K562 (cell line): ENCODE measurements around the gene SERPING1. TPM values are rescaled to one million over a fixed set of nuclear protein-coding genes. Genes with fewer than 3 reads are reported as not detected.

ENCODE experiments used
- ARID4B ChIP-seq: sonication (generic); formaldehyde crosslinking; IDR thresholded peaks from 2 replicates; pipeline ENCODE4 v1.8.0; 2022; ENCODE audit warnings: mild to moderate bottlenecking, missing genetic modification reagents
- BRF1 ChIP-seq: IDR thresholded peaks from 3 replicates; pipeline ENCODE4 v1.6.1; 2011; ENCODE audit warnings: borderline replicate concordance, mild to moderate bottlenecking; ENCODE audit not compliant: insufficient read length; ENCODE audit errors: extremely low read depth
- REST ChIP-seq, 2 experiments: fragments of 450-650 bp; formaldehyde crosslinking in 1 of 2; IDR thresholded peaks; 2 replicates each; pipeline versions ENCODE4 v1.4.0 to v1.6.1; 2014 to 2020; ENCODE audit warnings: mild to moderate bottlenecking in 2 of 2, borderline replicate concordance in 1 of 2, low read depth in 1 of 2
- SMAD2 ChIP-seq: fragments of 150-350 bp; IDR thresholded peaks from 2 replicates; pipeline ENCODE4 v1.6.1; 2014; ENCODE audit warnings: low read depth, mild to moderate bottlenecking, low read length
- YY1 ChIP-seq, 3 experiments: IDR thresholded peaks; 2 replicates each; pipeline ENCODE4 v1.6.1; 2011; ENCODE audit warnings: low read length in 2 of 3, mild to moderate bottlenecking in 2 of 3, moderate library complexity in 2 of 3, borderline replicate concordance in 1 of 3, control low read depth in 1 of 3, low read depth in 1 of 3; ENCODE audit not compliant: insufficient read depth in 3 of 3, insufficient replicate concordance in 2 of 3, control insufficient read depth in 1 of 3, insufficient read length in 1 of 3; ENCODE audit errors: extremely low read depth in 1 of 3
- ZBTB34 ChIP-seq: fragments of 250-450 bp; sonication (Bioruptor Pico); IDR thresholded peaks from 2 replicates; pipeline ENCODE4 v1.8.0; 2021; ENCODE audit warnings: mild to moderate bottlenecking, moderate library complexity
- ZNF57 ChIP-seq: fragments of 450-650 bp; formaldehyde crosslinking; IDR thresholded peaks from 2 replicates; pipeline ENCODE4 v1.4.0; 2020; ENCODE audit warnings: mild to moderate bottlenecking, moderate library complexity
- polyA plus RNA-seq, 8 experiments: library from polyadenylated mRNA; depleted of rRNA in 4 of 8; stranded (reverse) in 5 of 8; unstranded in 3 of 8; fragments of >200 nt; fragmentation: Nextera tagmentation in 2 of 8; fragmentation: Illumina TruSeq in 1 of 8; extraction: Ambion mirVana in 2 of 8; extraction: Trizol in 1 of 8; gene quantifications; 2 replicates each; pipeline versions ENCODE4 v1.2.1 to v1.2.3, GENCODE V29; 2011 to 2014; ENCODE audit warnings: inconsistent platforms in 1 of 8, missing spikeins in 1 of 8
- total RNA-seq, 7 experiments: library from RNA; depleted of rRNA in 6 of 7; stranded (reverse); fragments of >200 nt in 6 of 7; fragmentation: Illumina TruSeq in 2 of 7; extraction: Trizol in 2 of 7; gene quantifications; 2 replicates each; pipeline versions ENCODE4 v1.2.1 to v1.2.3, GENCODE V29; 2011 to 2021; ENCODE audit warnings: low replicate concordance in 1 of 7
- TF ChIP-seq, protein P1 (sequence below): fragments of 450-650 bp; conservative IDR thresholded peaks from 2 replicates; pipeline ENCODE4 v1.6.1; 2016; ENCODE audit warnings: missing genetic modification characterization, low read depth, mild to moderate bottlenecking, control low read depth, missing compliant biosample characterization

SERPING1 gene
- total and polyA plus RNA-seq, 9 of the 15 experiments (the other 6 are each of a cell fraction or from before 2014, with no cell fraction given): 0.10 to 1.00 (median 0.21) TPM; not detected in 2

DNA sequence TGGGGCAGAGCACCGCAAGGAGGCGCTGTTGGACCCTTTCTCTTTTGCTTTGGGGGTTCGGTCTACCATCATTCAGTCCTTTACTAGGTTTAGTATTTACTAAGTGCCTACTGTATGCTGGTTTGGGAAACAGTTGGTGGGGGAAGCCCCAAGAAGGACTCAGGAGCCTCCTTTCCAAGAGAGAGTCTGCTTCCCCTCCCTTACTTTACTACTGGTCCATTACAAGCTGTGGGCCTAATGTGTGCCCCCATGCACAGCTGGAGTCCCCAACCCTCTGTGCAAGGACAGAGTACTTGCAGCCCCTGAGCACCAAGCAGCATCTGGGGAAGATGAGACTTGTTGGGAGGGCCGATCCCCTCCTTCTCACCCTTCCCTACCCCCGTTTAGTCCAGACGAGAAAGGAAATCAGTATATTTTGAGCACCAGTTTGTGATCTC is 29.1 kb upstream of the SERPING1 start (continued):
- TF ChIP-seq ZBTB34 (CRISPR knock-in tag): no peak
- no peak for TF ChIP-seq ZNF57 (CRISPR knock-in tag)
- TF ChIP-seq ARID4B (CRISPR knock-in tag): no peak
- no peak for TF ChIP-seq BRF1
- TF ChIP-seq, protein P1, sequence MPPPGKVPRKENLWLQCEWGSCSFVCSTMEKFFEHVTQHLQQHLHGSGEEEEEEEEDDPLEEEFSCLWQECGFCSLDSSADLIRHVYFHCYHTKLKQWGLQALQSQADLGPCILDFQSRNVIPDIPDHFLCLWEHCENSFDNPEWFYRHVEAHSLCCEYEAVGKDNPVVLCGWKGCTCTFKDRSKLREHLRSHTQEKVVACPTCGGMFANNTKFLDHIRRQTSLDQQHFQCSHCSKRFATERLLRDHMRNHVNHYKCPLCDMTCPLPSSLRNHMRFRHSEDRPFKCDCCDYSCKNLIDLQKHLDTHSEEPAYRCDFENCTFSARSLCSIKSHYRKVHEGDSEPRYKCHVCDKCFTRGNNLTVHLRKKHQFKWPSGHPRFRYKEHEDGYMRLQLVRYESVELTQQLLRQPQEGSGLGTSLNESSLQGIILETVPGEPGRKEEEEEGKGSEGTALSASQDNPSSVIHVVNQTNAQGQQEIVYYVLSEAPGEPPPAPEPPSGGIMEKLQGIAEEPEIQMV (tag): no peak
- TF ChIP-seq SMAD2: no peak
- peak in 1 of 3 experiments; percentile 18 for TF ChIP-seq YY1 (IDR thresholded peaks at IDR 0.05; ENCODE audit: borderline replicate concordance in 1 of 3, control insufficient read depth in 1 of 3, extremely low read depth in 1 of 3, insufficient read depth in 3 of 3, insufficient read length in 1 of 3, insufficient replicate concordance in 2 of 3, low read depth in 1 of 3, low read length in 2 of 3)
- peak; percentile 68; the same call in 1 of the 2 replicates for TF ChIP-seq REST (IDR thresholded peaks at IDR 0.05; ENCODE audit: borderline replicate concordance)
- no peak for TF ChIP-seq REST (CRISPR knock-in tag; IDR thresholded peaks at IDR 0.05; ENCODE audit: low read depth)
